ENCODE data around the gene FAM163A.
"Not testable (repeated sequence)": the region's sequence is repeated elsewhere in the genome, so short reads cannot be mapped to it uniquely, and the experiment has no call there.

Gene FAM163A

DNA sequence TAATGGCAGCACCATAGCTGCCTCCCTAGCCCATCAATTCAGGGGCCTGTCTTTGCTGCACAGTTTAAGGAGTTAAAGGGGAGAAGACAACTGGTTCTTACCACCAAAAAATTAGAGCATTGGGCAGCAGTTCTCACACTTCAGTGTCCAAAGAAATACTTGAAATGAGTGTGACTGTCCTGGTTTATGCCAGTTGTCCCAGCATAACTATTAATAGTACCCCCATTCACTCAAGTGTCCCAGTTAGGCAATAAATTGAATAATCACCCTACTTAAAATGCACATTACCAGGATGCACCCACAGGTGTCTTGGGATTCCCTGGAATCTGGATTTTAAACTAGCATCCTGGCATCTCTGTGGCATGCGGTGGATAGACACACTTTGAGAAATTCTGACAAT is 51.1 kb downstream of the FAM163A start:
- no peak for DNase-seq (ENCODE audit: low read depth)

GRCh38 chr1:179794669-179795068 is 51.6 kb downstream of the FAM163A start:
- DNase-seq (ENCODE audit: low read depth) = no peak

DNA sequence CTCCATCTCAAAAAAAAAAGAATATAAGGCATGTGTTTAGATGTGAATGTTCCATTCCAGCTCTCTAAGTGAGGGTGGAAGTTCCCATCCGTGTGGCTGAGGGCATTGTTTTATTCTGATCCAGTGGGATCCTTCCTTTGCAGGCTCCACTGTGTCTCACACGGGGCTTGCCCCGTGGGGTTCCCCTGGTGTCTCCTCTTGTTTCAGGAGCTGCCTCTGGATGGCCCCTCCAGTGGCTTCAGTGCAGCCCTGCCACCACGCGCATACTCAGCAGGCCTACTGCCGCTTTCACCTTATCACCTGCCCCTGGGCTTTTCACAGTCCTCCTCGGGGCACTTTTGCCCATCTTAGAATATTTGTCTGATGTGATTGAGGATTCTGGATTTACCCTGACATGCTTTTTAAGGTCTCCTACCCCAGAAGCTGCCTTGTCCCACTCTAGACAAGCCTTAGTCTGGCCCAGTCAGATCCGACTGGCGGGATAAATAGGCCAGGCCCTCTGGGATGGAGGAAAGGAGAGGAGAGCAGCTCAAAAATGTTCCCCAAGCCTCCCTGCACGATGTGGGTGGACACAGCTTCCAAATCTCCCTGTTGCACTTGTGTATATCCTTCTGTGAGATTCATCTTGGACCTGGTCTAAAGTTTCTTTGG is 55.2 kb downstream of the FAM163A start:
- DNase-seq (ENCODE audit: low read depth) = no peak

- DNase-seq (ENCODE audit: low read depth) = no peak
These were observed 55.9 kb downstream of the FAM163A start for GRCh38 chr1:179798864-179799516.

GRCh38 chr1:179800481-179800880 is 57.4 kb downstream of the FAM163A start:
- DNase-seq (ENCODE audit: low read depth) = no peak

GRCh38 chr1:179803104-179803503 is 60.0 kb downstream of the FAM163A start:
- no peak for DNase-seq (ENCODE audit: low read depth)

- no peak for DNase-seq (ENCODE audit: low read depth)
These were observed 60.8 kb downstream of the FAM163A start for GRCh38 chr1:179803918-179804317.

DNA sequence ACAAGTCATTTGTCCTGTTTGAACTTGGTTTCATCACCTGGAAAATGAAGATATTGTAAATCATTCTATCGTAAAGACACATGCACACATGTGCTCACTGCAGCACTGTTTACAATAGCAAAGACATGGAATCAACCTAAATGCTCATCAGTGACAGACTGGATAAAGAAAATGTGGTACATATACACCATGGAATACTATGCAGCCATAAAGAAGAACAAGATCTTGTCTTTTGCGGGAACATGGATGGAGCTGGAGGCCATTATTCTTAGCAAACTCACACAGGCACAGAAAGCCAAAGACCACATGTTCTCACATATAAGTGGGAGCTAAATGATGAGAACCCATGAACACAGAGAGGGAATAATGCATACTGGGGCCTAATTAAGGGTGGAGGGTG is 61.3 kb downstream of the FAM163A start:
- not testable (repeated sequence) for DNase-seq (ENCODE audit: low read depth)

DNA sequence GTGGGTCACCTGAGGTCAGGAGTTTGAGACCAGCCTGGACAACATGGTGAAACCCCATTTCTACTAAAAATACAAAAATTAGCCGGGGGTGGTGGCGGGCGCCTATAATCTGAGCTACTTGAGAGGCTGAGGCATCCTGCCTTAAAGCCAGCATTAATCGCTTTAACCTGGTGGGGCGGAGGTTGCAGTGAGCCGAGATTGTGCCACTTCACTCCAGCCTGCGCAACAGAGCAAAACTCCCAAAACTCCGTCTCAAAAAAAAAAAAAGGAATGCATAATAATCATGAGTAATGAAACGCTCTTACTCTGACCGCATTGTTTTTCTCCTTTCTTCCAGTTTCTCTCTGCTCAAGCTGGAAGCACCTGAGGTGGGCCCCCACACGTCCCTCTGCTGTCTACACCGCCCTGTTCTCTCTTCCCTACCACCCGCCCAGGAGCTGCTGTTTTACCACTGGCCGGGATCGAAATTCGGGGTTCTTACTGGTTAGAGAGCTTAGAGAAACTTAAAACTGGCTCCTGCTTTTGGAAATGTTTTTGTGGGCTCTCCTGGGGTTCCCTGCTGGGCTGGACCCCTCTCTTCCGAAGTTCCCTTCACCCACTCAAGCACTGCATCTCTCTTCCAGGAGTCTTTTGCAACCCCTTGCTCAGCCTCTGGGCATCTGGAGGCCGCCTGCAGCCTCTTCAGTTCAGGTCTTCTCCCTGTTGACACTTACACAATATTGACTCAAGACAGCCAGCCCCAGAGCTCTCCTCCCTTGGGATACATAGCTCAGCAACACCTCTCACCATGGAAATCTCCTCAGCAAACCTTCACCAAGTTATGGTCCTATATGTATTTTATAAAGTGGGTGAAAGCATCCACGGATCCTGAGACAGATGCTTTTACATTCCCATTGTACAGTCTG is 62.5 kb downstream of the FAM163A start:
- DNase-seq (ENCODE audit: low read depth) = no peak

- no peak for DNase-seq (ENCODE audit: low read depth)
These were observed 63.2 kb downstream of the FAM163A start for GRCh38 chr1:179806333-179806732.

DNA sequence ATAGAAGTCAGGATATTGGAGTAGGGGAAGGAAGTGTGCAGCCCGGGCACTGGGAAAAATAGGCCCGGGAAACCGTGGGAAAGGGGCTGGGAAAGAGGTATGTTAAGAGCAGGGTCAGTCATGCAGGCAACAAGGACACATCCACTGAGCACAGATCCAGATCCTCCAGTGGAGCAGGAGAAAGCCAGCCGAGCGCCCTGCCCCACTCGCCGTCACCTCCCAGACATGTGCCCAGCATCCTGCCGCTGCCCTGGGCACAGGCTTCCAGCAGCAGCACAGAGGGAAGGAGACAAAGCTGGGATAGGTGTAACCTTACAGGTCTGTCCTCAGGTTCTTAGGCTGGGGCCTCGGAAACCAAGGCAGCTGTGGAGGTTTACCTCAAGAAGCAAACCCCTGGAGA is 64.2 kb downstream of the FAM163A start:
- no peak for DNase-seq (ENCODE audit: low read depth)

GRCh38 chr1:179807691-179808485 is 64.8 kb downstream of the FAM163A start:
- DNase-seq (ENCODE audit: low read depth) = no peak

GRCh38 chr1:179808503-179808902 is 65.4 kb downstream of the FAM163A start:
- DNase-seq (ENCODE audit: low read depth) = no peak

- peak; percentile 57 for DNase-seq (ENCODE audit: low read depth)
These were observed 66.6 kb downstream of the FAM163A start for GRCh38 chr1:179809506-179810366.

DNA sequence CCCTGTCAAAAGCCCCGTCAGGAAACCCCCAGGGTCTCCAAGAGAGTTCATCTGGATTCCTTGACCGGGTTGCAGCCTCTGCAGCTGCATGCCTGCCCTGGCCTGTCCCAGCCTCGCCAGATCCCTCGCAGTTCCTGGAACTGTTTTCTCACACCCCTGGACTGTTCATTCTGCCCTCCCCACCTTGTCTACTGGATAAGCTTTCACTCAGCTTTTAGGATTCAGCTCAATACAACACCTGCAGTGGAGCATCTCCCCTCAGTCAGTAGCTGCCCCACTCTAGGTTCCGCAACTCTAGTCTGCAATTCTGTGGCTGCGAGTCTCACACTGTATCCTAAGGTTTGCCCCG is 67.2 kb downstream of the FAM163A start:
- DNase-seq (ENCODE audit: low read depth) = no peak

GRCh38 chr1:179812501-179813292 is 69.6 kb downstream of the FAM163A start:
- no peak for DNase-seq (ENCODE audit: low read depth)

GRCh38 chr1:179813626-179814545 is 70.8 kb downstream of the FAM163A start:
- DNase-seq (ENCODE audit: low read depth) = no peak

GRCh38 chr1:179814546-179814838 is 71.4 kb downstream of the FAM163A start:
- no peak for DNase-seq (ENCODE audit: low read depth)

DNA sequence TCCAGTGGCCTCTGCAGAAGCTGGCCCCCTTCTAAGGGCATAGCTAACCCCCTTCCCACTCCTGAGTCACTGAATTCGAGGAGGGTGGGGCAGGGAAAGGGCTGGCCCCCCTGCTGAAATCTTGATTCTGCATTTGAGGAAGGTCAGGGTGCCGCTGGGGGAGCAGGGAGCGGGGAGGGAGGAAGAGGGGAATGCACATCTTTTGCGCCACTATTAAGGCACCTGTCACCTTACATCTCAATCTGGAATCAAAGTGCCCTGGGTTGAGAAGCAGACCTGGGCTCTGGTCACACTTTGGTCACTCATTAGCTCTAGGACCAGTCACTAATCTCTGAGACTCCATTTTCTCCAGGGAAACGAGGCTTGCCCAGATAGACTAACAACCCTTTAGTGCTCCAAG is 72.5 kb downstream of the FAM163A start:
- DNase-seq (ENCODE audit: low read depth) = no peak
